Measurements from ENCODE around the gene SYNM.

- TF ChIP-seq POLR2A (IDR thresholded peaks at IDR 0.05; ENCODE audit: low read depth, low read length) (no peak), POLR2AphosphoS5 (IDR thresholded peaks at IDR 0.05; ENCODE audit: low read depth, low read length) (no peak)
Measured at GRCh38 chr15:99128411-99128810, 23.5 kb downstream of the SYNM start.
